H1 (cell line): Measurements from ENCODE around the gene BPIFB2. TPM values are rescaled to one million over a fixed set of nuclear protein-coding genes. Genes with fewer than 3 reads are reported as not detected.

Experiments used
- CTCF ChIA-PET: fragments of 300-600 bp; sonication (Branson Sonifier 250); formaldehyde crosslinking; loops from one replicate; lab custom pipeline; 2021; ENCODE audit not compliant: partially characterized antibody; lab: Charles Lee
- POLR2A ChIA-PET: fragments of 300-600 bp; sonication (Branson Sonifier 250); formaldehyde crosslinking; loops from one replicate; lab custom pipeline; 2021; ENCODE audit warnings: inconsistent platforms; ENCODE audit not compliant: partially characterized antibody; lab: Charles Lee
- DNase-seq, 2 experiments: peaks; one replicate each; pipeline versions ENCODE4 v3.0.0 to v3.0.0-alpha.2; 2010 to 2022; ENCODE audit warnings: low spot score in 2 of 2, low read depth in 1 of 2, mixed read lengths in 1 of 2
- FAIRE-seq: peaks from 2 replicates; lab custom pipeline; 2011; peaks lifted over from hg19 to GRCh38; lab: Jason Lieb, UNC
- H2AFZ ChIP-seq: 2 replicates; pipeline ENCODE4 v1.8.1; 2012; ENCODE audit warnings: low read length, inconsistent platforms
- H2AK5ac ChIP-seq: 2 replicates; pipeline ENCODE4 v1.6.1; 2013; ENCODE audit warnings: low read depth, low read length
- H2BK120ac ChIP-seq: replicated peaks from 2 replicates; pipeline ENCODE3; 2013; ENCODE audit warnings: low read depth, low read length, inconsistent platforms
- H2BK12ac ChIP-seq: 2 replicates; pipeline ENCODE4 v1.6.1; 2013; ENCODE audit warnings: low read depth, low read length
- H2BK15ac ChIP-seq: 2 replicates; pipeline ENCODE4 v1.6.1; 2013; ENCODE audit warnings: low read length
- H2BK20ac ChIP-seq: 2 replicates; pipeline ENCODE4 v1.6.1; 2013; ENCODE audit warnings: low read length
- H2BK5ac ChIP-seq: 2 replicates; pipeline ENCODE4 v1.6.1; 2013; ENCODE audit warnings: low read depth, low read length
- H3K14ac ChIP-seq: 2 replicates; pipeline ENCODE4 v1.6.1; 2013; ENCODE audit warnings: inconsistent platforms; ENCODE audit not compliant: insufficient read length
- H3K18ac ChIP-seq: 2 replicates; pipeline ENCODE4 v1.6.1; 2013; ENCODE audit warnings: low read length; ENCODE audit errors: extremely low read depth
- H3K23ac ChIP-seq: 2 replicates; pipeline ENCODE4 v1.6.1; 2013; ENCODE audit warnings: inconsistent platforms; ENCODE audit not compliant: insufficient read length
- H3K23me2 ChIP-seq: 2 replicates; pipeline ENCODE4 v1.6.1; 2013; ENCODE audit warnings: low read depth, low read length
- H3K27ac ChIP-seq: 2 replicates; pipeline ENCODE4 v1.6.1; 2011; ENCODE audit warnings: low read depth, low read length, inconsistent platforms
- H3K27me3 ChIP-seq, 4 experiments: replicated peaks in 1 of 4; 1 replicate in 1 of 4; 2 replicates in 3 of 4; pipeline versions ENCODE4 v1.6.1 to v1.8.1; 2011 to 2013; ENCODE audit warnings: low read length in 3 of 4, mild to moderate bottlenecking in 3 of 4, inconsistent platforms in 2 of 4, mixed read lengths in 2 of 4, moderate library complexity in 1 of 4; ENCODE audit not compliant: control insufficient read depth in 3 of 4, insufficient read depth in 3 of 4; ENCODE audit errors: extremely low read depth in 1 of 4
- H3K36me3 ChIP-seq, 4 experiments: 2 replicates each; pipeline versions ENCODE4 v1.6.1 to v1.8.1; 2011 to 2013; ENCODE audit warnings: mild to moderate bottlenecking in 4 of 4, low read length in 3 of 4, moderate library complexity in 2 of 4, control low read depth in 1 of 4, inconsistent platforms in 1 of 4; ENCODE audit not compliant: insufficient read depth in 4 of 4, control insufficient read depth in 2 of 4
- H3K4ac ChIP-seq: replicated peaks from 2 replicates; pipeline ENCODE3; 2013; ENCODE audit warnings: low read length, low read depth, mixed read lengths, inconsistent platforms; ENCODE audit not compliant: insufficient read length
- H3K4me1 ChIP-seq, 4 experiments: replicated peaks in 1 of 4; 1 replicate in 1 of 4; 2 replicates in 3 of 4; pipeline versions ENCODE4 v1.6.1 to v1.8.1; 2011 to 2013; ENCODE audit warnings: low read length in 3 of 4, inconsistent platforms in 2 of 4, mixed read lengths in 1 of 4; ENCODE audit not compliant: insufficient read depth in 4 of 4, control insufficient read depth in 3 of 4
- H3K4me2 ChIP-seq, 2 experiments: 2 replicates each; pipeline versions ENCODE4 v1.6.1 to v1.8.1; 2011 to 2013; ENCODE audit warnings: low read depth in 2 of 2, low read length in 2 of 2, control low read depth in 1 of 2, inconsistent platforms in 1 of 2, mild to moderate bottlenecking in 1 of 2; ENCODE audit not compliant: insufficient read depth in 1 of 2
- H3K4me3 ChIP-seq, 4 experiments: fragments of 200-600, 300-600 bp in 1 of 4; sonication (generic), shearing (Covaris generic), sonication (Bioruptor Twin) in 1 of 4; 2 replicates each; pipeline versions ENCODE4 v1.5.1 to v1.8.1; 2011 to 2016; ENCODE audit warnings: low read length in 4 of 4, low read depth in 3 of 4, control low read depth in 2 of 4, inconsistent platforms in 2 of 4, mild to moderate bottlenecking in 2 of 4, mixed read lengths in 1 of 4, moderate library complexity in 1 of 4; ENCODE audit not compliant: insufficient read depth in 2 of 4; ENCODE audit errors: extremely low read depth in 1 of 4
- H3K56ac ChIP-seq: replicated peaks from 2 replicates; pipeline ENCODE3; 2013; ENCODE audit warnings: low read depth, mild to moderate bottlenecking, mixed read lengths, low read length, inconsistent platforms; ENCODE audit not compliant: insufficient read length
- H3K79me1 ChIP-seq: 2 replicates; pipeline ENCODE4 v1.6.1; 2013; ENCODE audit warnings: low read depth, low read length, control low read depth
- H3K79me2 ChIP-seq, 2 experiments: 2 replicates each; pipeline versions ENCODE4 v1.6.1 to v1.8.1; 2012 to 2013; ENCODE audit warnings: low read length in 2 of 2, mild to moderate bottlenecking in 2 of 2, inconsistent platforms in 1 of 2; ENCODE audit not compliant: insufficient read depth in 2 of 2, control insufficient read depth in 1 of 2
- H3K9ac ChIP-seq, 4 experiments: replicated peaks in 1 of 4; 1 replicate in 1 of 4; 2 replicates in 3 of 4; pipeline versions ENCODE4 v1.6.1 to v1.8.1; 2011 to 2013; ENCODE audit warnings: low read depth in 3 of 4, low read length in 3 of 4, control low read depth in 2 of 4, mild to moderate bottlenecking in 2 of 4, moderate library complexity in 2 of 4, inconsistent platforms in 1 of 4; ENCODE audit errors: extremely low read depth in 1 of 4
- H3K9me3 ChIP-seq, 2 experiments: 2 replicates each; pipeline versions ENCODE4 v1.6.1 to v1.8.1; 2012 to 2013; ENCODE audit warnings: mild to moderate bottlenecking in 2 of 2, moderate library complexity in 2 of 2, control low read depth in 1 of 2, inconsistent platforms in 1 of 2, low read depth in 1 of 2, low read length in 1 of 2, mixed read lengths in 1 of 2; ENCODE audit not compliant: insufficient read depth in 2 of 2
- H4K20me1 ChIP-seq, 2 experiments: replicated peaks in 1 of 2; 2 replicates each; pipeline versions ENCODE3 to v1.8.1; 2011 to 2013; ENCODE audit warnings: inconsistent platforms in 2 of 2, low read length in 2 of 2, mild to moderate bottlenecking in 1 of 2; ENCODE audit not compliant: insufficient read depth in 2 of 2, control insufficient read depth in 1 of 2
- H4K5ac ChIP-seq: 2 replicates; pipeline ENCODE4 v1.6.1; 2013; ENCODE audit warnings: low read length, low read depth, mixed read lengths, inconsistent platforms; ENCODE audit not compliant: insufficient read length
- H4K8ac ChIP-seq: 2 replicates; pipeline ENCODE4 v1.8.0; 2013; ENCODE audit warnings: mild to moderate bottlenecking, moderate library complexity, low read length, inconsistent platforms; ENCODE audit not compliant: insufficient read depth; ENCODE audit errors: extremely low read depth
- H4K91ac ChIP-seq: replicated peaks from 2 replicates; pipeline ENCODE3; 2013; ENCODE audit warnings: low read length, mixed read lengths, inconsistent platforms; ENCODE audit not compliant: insufficient read length
- ASH2L ChIP-seq: fragments of 200-600, 300-600 bp; sonication (generic); IDR thresholded peaks from one replicate; pipeline ENCODE4 v1.7.1; 2017; ENCODE audit warnings: low read length
- BACH1 ChIP-seq: IDR thresholded peaks from 2 replicates; pipeline ENCODE4 v1.6.1; 2012; ENCODE audit warnings: low read length, improper control_type of control experiment
- EGR1 ChIP-seq: IDR thresholded peaks from 2 replicates; pipeline ENCODE4 v1.6.1; 2011; ENCODE audit warnings: low read depth, low read length, borderline replicate concordance
- GABPA ChIP-seq: IDR thresholded peaks from 2 replicates; pipeline ENCODE4 v1.6.1; 2011; ENCODE audit warnings: mild to moderate bottlenecking, low read length, moderate library complexity, borderline replicate concordance; ENCODE audit not compliant: insufficient read depth
- HDAC6 ChIP-seq: IDR thresholded peaks from one replicate; pipeline ENCODE4 v1.7.1; 2012; ENCODE audit warnings: low read depth, mild to moderate bottlenecking, inconsistent platforms, low read length, moderate library complexity
- KDM1A ChIP-seq: fragments of 200-600, 300-600 bp; sonication (generic); IDR thresholded peaks from 2 replicates; pipeline ENCODE4 v1.7.1; 2016; ENCODE audit warnings: mild to moderate bottlenecking, low read length, borderline replicate concordance
- POLR2A ChIP-seq, 2 experiments: IDR thresholded peaks; 1 replicate in 1 of 2; 2 replicates in 1 of 2; pipeline ENCODE4 v1.6.1; 2011; ENCODE audit warnings: low read depth in 2 of 2, low read length in 2 of 2, mild to moderate bottlenecking in 2 of 2; ENCODE audit errors: control extremely low read depth in 1 of 2
- RNF2 ChIP-seq: fragments of 200-900, 300-1000 bp; sonication (generic); IDR thresholded peaks from 2 replicates; pipeline ENCODE4 v1.7.1; 2016; ENCODE audit warnings: borderline replicate concordance, low read depth, mild to moderate bottlenecking, antibody characterized with exemption, low read length; ENCODE audit not compliant: poor library complexity, severe bottlenecking; ENCODE audit errors: missing control alignments
- TCF12 ChIP-seq: IDR thresholded peaks from 2 replicates; pipeline ENCODE4 v1.6.1; 2011; ENCODE audit warnings: low read depth, mild to moderate bottlenecking, low read length
- ZNF274 ChIP-seq: IDR thresholded peaks from 2 replicates; pipeline ENCODE4 v1.7.0; 2012; ENCODE audit warnings: low read length, borderline replicate concordance; ENCODE audit errors: extremely low read depth
- WGBS, 2 experiments: shearing (Covaris generic) in 1 of 2; methylation state at CpG; one replicate each; pipeline versions ENCODE4 v1.1.6 to v1.1.7; 2013 to 2015; ENCODE audit warnings: low lambda C conversion rate in 2 of 2, mixed read lengths in 2 of 2, inconsistent platforms in 1 of 2, low coverage in 1 of 2, missing lambda C conversion rate in 1 of 2; ENCODE audit not compliant: insufficient replicate concordance in 2 of 2, insufficient coverage in 1 of 2, insufficient read length in 1 of 2; ENCODE audit errors: extremely low coverage in 1 of 2, missing lambda C conversion rate in 1 of 2; 5-methylcytosine and 5-hydroxymethylcytosine counted together
- polyA plus RNA-seq, 7 experiments: library from polyadenylated mRNA; depleted of rRNA in 3 of 7; stranded (reverse) in 5 of 7; unstranded in 2 of 7; fragments of >200 nt in 5 of 7; fragments of 200-250 nt in 2 of 7; gene quantifications; 1 replicate in 5 of 7; 2 replicates in 1 of 7; 4 replicates in 1 of 7; pipeline versions ENCODE4 v1.2.1 to v1.2.3, GENCODE V29; 2011 to 2013; ENCODE audit warnings: missing spikeins in 2 of 7, mixed read lengths in 2 of 7
- total RNA-seq: library from RNA; stranded (reverse); fragmentation: NEBNext Ultra II Directional; extraction: Animal tissue kit (Norgen Biotek cat#: 25700); gene quantifications from 2 replicates; pipeline ENCODE4 v1.2.1, GENCODE V29; 2021
- TF ChIP-seq, protein P1 (sequence below): IDR thresholded peaks from 2 replicates; pipeline ENCODE4 v1.6.1; 2012; ENCODE audit warnings: low read length, inconsistent platforms

The BPIFB2 gene
- total and polyA plus RNA-seq, 2 of the 8 experiments (the other 6 are each of a cell fraction or from before 2014, with no cell fraction given): not detected

GRCh38 chr20:33046412-33046811, 38.9 kb downstream of the BPIFB2 start:
- no peak overlapping the region for H3K4me2 ChIP-seq
- H2BK5ac ChIP-seq: no peak overlapping the region
- H3K9me3 ChIP-seq: peaks cover 3 to 15% of the 10 kb centered on the region in 2 experiments; a peak in 2 of 4 replicates
- no peak overlapping the region for H2BK15ac ChIP-seq
- no peak overlapping the region for H2BK12ac ChIP-seq
- H3K18ac ChIP-seq: no peak overlapping the region
- no peak overlapping the region for H3K4ac ChIP-seq
- DNase-seq: no peak
- no peak for TF ChIP-seq EGR1
- TF ChIP-seq RNF2: no peak
- TF ChIP-seq, protein P1, sequence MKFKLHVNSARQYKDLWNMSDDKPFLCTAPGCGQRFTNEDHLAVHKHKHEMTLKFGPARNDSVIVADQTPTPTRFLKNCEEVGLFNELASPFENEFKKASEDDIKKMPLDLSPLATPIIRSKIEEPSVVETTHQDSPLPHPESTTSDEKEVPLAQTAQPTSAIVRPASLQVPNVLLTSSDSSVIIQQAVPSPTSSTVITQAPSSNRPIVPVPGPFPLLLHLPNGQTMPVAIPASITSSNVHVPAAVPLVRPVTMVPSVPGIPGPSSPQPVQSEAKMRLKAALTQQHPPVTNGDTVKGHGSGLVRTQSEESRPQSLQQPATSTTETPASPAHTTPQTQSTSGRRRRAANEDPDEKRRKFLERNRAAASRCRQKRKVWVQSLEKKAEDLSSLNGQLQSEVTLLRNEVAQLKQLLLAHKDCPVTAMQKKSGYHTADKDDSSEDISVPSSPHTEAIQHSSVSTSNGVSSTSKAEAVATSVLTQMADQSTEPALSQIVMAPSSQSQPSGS: no peak
- TF ChIP-seq GABPA: no peak
- no peak for TF ChIP-seq HDAC6
- TF ChIP-seq KDM1A: no peak
- TF ChIP-seq TCF12: no peak
- TF ChIP-seq ASH2L: no peak
- no peak for TF ChIP-seq BACH1
- no peak for TF ChIP-seq ZNF274
- no peak for TF ChIP-seq POLR2A (IDR thresholded peaks at IDR 0.05; ENCODE audit: control extremely low read depth in 1 of 2, low read depth in 2 of 2, low read length in 2 of 2)
- WGBS, 2 experiments: 82% methylated on average over 3 of the region's 3 CpGs; no CpG with 5 or more reads in 1 of the 2 experiments
- H4K8ac ChIP-seq: no peak overlapping the region
- H3K36me3 ChIP-seq: no peaks in the 10 kb centered on the region
- ChIA-PET CTCF (interaction anchor here (0.7 kb wide), 1 partner anchor 9 kb away, joined by 3 read pairs; no protein-coding TSS in a partner anchor), POLR2A (no interaction called here)
- H4K5ac ChIP-seq: no peak overlapping the region
- H2AK5ac ChIP-seq: no peak overlapping the region
- no peaks in the 10 kb centered on the region for H3K23me2 ChIP-seq
- no peak overlapping the region for H3K27ac ChIP-seq
- H3K27me3 ChIP-seq: no peaks in the 10 kb centered on the region
- no peak overlapping the region for H2BK20ac ChIP-seq
- H3K4me1 ChIP-seq: no peaks in the 10 kb centered on the region
- FAIRE-seq: no peak
- no peaks in the 10 kb centered on the region for H3K79me2 ChIP-seq
- no peaks in the 10 kb centered on the region for H4K20me1 ChIP-seq
- no peak overlapping the region for H4K91ac ChIP-seq
- no peak overlapping the region for H3K56ac ChIP-seq
- H2BK120ac ChIP-seq: no peak overlapping the region
- no peaks in the 10 kb centered on the region for H3K79me1 ChIP-seq
- no peak overlapping the region for H3K23ac ChIP-seq
- no peak overlapping the region for H3K4me3 ChIP-seq
- no peak overlapping the region for H3K14ac ChIP-seq
- no peak overlapping the region for H3K9ac ChIP-seq
- no peak overlapping the region for H2AFZ ChIP-seq
